HG03469 (cell line): ENCODE measurements around the gene CLGN.
"Not testable (repeated sequence)": the region's sequence is repeated elsewhere in the genome, so short reads cannot be mapped to it uniquely, and the experiment has no call there.

Experiments used
- ATAC-seq: cut with Tn5 transposase; IDR thresholded peaks from one replicate; pipeline ENCODE4 v1.9.1; 2021; ENCODE audit warnings: mild to moderate bottlenecking, moderate library complexity, moderate number of reproducible peaks; ENCODE audit not compliant: unreplicated experiment

Gene CLGN, protein sequence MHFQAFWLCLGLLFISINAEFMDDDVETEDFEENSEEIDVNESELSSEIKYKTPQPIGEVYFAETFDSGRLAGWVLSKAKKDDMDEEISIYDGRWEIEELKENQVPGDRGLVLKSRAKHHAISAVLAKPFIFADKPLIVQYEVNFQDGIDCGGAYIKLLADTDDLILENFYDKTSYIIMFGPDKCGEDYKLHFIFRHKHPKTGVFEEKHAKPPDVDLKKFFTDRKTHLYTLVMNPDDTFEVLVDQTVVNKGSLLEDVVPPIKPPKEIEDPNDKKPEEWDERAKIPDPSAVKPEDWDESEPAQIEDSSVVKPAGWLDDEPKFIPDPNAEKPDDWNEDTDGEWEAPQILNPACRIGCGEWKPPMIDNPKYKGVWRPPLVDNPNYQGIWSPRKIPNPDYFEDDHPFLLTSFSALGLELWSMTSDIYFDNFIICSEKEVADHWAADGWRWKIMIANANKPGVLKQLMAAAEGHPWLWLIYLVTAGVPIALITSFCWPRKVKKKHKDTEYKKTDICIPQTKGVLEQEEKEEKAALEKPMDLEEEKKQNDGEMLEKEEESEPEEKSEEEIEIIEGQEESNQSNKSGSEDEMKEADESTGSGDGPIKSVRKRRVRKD

GRCh38 chr4:140427106-140427918, at the start of gene CLGN:
TSS of gene CLGN (minus strand) at chr4:140427648. CDS start at chr4:140413078, 14,570 bp downstream.
- ATAC-seq: peak; percentile 77

- ATAC-seq: no peak
These were observed 44.7 kb upstream of the CLGN start for GRCh38 chr4:140472156-140472555.

- ATAC-seq: no peak
These were observed 42.6 kb upstream of the CLGN start for GRCh38 chr4:140469791-140470733.

- ATAC-seq: no peak
These were observed 38.7 kb upstream of the CLGN start for GRCh38 chr4:140466146-140466545.

- ATAC-seq: no peak
These were observed 36.2 kb upstream of the CLGN start for GRCh38 chr4:140463614-140464013.

- ATAC-seq: no peak
These were observed 35.7 kb upstream of the CLGN start for GRCh38 chr4:140463182-140463581.

DNA sequence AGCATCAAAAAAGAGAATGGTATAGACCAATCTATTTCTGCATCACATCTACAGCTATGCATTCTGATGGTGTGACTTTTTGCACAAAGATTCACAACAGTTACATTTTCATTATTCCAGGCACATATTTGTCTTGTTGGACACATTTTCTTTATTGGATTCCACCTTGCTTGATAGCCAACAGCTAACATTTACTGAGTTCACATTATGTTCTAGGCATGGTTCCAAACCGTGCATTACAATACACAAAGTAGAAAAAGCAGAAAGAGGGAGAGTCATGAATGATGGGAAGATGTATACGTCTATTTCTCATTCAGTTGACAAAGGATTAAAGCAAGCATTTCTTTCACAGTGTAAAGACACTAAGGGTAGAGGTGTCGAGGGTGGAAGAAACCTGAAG, 22.9 kb upstream of the CLGN start:
- no peak for ATAC-seq

GRCh38 chr4:140448830-140449229, 21.4 kb upstream of the CLGN start:
- no peak for ATAC-seq

DNA sequence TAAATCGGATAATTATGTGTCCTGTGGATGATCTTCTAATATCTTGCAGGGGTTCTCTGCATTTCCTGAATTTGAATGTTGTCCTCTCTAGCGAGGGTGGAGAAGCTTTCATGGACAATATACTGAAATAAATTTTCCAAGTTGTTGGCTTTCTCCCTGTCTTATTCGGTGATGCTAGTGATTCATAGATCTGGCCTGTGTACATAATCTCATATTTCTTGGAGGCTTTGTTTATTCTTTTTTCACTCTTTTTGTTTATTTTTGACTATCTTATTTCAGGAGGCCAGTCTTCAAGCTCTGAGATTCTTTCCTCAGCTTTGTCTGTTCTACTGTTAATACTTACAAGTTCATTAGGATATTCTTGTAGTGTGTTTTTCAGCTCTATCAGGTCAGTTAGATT, 20.7 kb upstream of the CLGN start:
- no peak for ATAC-seq

DNA sequence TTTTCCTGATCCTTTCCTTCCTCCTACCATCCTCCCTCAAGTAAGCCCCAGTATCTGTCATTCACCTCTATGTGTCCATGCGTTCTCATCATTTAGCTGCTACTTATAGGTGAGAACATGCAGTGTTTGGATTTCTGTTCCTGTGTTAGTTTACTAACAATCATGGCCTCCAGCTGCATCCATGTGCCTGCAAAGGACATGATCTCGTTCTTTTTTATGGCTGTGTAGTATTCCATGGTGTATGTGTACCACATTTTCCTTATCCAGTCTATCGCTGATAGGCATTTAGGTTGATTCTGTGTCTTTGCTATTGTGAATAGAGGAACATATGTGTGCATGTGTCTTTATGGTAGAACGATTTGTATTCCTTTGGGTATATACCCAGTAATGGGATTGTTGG, 16.9 kb upstream of the CLGN start:
- ATAC-seq: not testable (repeated sequence)

GRCh38 chr4:140439644-140440142, 12.2 kb upstream of the CLGN start:
- no peak for ATAC-seq

- no peak for ATAC-seq
These were observed 547 bp upstream of the CLGN start for GRCh38 chr4:140427919-140428471.

GRCh38 chr4:140426610-140427105, 790 bp downstream of the CLGN start:
- peak; percentile 2 for ATAC-seq

DNA sequence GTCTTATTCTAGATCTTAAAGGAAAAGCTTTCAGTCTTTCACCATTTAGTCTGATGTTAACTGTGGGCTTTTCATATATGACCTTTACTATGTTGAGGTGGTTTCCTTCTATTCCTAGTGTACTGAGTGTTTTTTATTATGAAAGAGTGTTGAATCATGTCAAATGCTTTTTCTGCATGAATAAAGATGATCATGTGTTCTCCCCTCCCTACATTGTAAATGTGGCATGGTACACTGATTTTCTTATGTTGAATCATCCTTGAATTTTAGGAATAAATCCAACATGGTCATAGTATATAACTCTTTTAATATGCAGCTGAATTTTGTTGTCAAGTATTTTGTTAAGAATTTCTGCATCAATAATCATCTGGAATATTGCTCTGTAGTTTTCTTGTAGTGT, 4.3 kb downstream of the CLGN start:
- ATAC-seq: no peak

DNA sequence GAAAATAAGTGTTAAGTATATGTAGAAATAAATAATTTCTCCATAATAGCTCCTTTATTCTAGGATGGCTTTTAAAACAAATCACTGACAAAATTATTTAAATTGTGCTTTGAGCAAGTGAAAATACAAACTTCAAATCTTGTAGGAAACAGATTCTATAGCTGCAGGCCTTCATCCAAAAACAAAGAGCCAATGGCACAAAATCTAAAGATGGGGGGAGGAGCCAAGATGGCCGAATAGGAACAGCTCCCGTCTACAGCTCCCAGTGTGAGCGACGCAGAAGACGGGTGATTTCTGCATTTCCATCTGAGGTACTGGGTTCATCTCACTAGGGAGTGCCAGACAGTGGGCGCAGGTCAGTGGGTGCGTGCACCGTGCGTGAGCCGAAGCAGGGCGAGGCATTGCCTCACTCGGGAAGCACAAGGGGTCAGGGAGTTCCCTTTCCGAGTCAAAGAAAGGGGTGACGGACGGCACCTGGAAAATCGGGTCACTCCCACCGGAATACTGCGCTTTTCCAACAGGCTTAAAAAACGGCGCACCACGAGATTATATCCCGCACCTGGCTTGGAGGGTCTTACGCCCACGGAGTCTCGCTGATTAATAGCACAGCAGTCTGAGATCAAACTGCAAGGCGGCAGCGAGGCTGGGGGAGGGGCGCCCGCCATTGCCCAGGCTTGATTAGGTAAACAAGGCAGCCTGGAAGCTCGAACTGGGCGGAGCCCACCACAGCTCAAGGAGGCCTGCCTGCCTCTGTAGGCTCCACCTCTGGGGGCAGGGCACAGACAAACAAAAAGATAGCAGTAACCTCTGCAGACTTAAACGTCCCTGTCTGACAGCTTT, 14.1 kb downstream of the CLGN start:
- not testable (repeated sequence) for ATAC-seq

- ATAC-seq: no peak
These were observed 18.5 kb downstream of the CLGN start for GRCh38 chr4:140408974-140409373.

- ATAC-seq: no peak
These were observed 21.2 kb downstream of the CLGN start for GRCh38 chr4:140406292-140406691.

DNA sequence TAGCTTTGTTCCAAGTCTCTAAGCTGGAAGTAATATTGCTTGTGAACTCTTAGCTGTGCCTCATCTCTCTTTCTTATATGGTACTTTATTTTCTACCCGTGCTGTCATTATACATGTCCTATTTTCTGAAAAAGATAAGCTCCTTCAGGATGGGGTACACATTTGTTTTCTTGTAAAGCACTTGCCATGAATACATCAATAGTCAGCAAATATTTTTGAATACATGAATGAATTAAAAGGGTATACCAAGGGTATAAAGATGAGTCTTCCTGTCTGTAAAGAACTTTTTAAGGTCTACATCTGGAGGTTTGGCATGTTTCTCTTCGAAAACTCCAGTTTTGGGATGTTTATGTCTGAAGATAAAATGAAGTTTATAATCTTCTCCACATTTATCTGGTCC, 27.3 kb downstream of the CLGN start:
- ATAC-seq: no peak

- no peak for ATAC-seq
These were observed 31.8 kb downstream of the CLGN start for GRCh38 chr4:140395668-140396067.
